Stimulated activated CD4-positive, alpha-beta T cell treated with anti-CD3 and anti-CD28 coated beads, TNF-alpha, amount 100 ng/mL, for 24 hours (primary cell): Measurements from ENCODE around the gene JMJD4.

Source experiments
- DNase-seq, 3 experiments: peaks; one replicate each; pipeline ENCODE4 v3.0.0-alpha.2; 2020; ENCODE audit warnings: low read depth in 3 of 3

Gene JMJD4, protein sequence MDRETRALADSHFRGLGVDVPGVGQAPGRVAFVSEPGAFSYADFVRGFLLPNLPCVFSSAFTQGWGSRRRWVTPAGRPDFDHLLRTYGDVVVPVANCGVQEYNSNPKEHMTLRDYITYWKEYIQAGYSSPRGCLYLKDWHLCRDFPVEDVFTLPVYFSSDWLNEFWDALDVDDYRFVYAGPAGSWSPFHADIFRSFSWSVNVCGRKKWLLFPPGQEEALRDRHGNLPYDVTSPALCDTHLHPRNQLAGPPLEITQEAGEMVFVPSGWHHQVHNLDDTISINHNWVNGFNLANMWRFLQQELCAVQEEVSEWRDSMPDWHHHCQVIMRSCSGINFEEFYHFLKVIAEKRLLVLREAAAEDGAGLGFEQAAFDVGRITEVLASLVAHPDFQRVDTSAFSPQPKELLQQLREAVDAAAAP

DNA sequence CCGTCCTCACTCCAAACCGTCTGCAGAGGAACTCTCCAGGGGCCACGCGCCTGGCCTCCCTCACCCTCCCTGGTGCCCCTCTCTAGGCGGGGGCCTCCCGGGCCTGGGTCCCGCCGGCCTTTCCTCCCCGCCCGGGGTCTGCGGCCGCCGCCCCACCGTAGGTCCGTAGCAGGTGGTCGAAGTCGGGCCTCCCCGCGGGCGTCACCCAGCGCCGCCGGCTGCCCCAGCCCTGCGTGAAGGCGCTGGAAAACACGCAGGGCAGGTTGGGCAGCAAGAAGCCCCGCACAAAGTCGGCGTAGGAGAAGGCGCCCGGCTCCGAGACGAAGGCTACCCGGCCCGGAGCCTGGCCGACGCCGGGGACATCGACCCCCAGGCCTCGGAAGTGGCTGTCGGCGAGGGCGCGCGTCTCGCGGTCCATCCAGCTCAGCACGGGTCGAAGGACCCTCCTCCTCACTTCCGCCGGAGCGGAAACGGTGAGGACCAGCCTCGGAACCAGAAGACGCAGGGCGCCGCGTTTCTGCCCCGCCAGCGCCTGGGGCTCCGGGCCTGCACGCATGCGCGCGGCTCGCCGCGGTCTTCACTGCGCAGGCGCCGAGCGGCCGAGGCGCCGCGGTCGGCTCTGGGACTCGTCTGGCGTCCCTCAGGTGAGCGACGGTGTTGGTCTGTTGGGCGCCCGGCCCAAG, at the start of gene JMJD4, which contains the start of gene SNAP47:
JMJD4 (minus strand) TSS at position 447 of the 683 bp plus-strand sequence; CDS start at position 418, 29 bp downstream.
SNAP47 (plus strand) TSS at position 580 of the 683 bp plus-strand sequence. CDS start 12,302 bp downstream, outside the sequence.
- peak; percentile 86 to 92 (median 87) for DNase-seq

GRCh38 chr1:227782226-227782625, 47.1 kb upstream of the JMJD4 start:
- DNase-seq, result no peak

GRCh38 chr1:227781314-227781930, 46.3 kb upstream of the JMJD4 start:
- no peak for DNase-seq

GRCh38 chr1:227780101-227781044, 45.3 kb upstream of the JMJD4 start:
- DNase-seq, result no peak

GRCh38 chr1:227779685-227780084, 44.6 kb upstream of the JMJD4 start:
- DNase-seq, result no peak

DNA sequence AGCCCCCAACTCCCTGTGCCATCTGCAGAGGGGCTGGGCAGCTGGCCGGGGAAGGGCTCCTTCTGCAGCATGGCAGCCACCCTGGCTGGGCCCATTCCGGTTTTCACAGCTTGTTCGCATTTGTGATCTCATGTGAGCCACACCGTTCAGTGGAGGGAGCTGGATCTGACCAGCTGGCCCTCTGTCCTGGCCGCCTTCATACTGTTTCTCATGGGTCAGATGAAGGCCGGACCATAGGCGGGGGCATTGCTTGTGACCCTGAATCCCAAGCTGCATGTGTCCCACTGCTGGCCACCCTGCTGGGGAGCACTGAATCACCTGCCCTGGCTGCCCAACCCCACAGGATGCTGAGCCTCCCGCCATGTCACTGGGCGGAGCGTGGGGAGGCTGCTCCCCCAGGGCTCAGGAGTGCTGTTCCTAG, 43.9 kb upstream of the JMJD4 start:
- no peak for DNase-seq

DNA sequence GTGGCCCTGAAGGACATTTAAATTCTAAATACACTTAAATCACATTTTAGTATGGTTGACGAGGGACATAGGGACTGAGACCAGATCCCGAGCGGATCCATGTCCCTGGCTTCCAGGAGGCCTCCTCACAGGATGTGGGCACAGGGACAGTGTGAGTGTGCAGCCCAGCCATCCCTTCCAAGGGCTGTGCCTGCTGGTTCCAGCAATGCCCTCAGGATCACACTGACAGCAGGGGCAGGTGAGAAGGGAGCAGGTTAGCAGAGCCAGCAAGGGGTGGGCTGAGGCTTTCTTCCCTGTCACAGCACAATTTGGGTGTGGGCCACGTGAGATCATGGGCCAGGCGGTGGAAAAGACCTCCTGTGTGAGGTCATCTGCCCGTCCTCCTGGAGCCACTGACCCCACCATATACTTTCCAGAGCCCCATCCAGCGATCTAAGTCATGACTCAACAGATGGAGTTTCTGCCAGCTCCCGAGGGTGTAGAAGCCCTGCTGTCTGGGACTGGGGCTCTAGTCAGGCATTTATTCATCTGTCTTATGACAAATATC, 43.4 kb upstream of the JMJD4 start:
- no peak for DNase-seq

GRCh38 chr1:227777646-227778045, 42.5 kb upstream of the JMJD4 start:
- no peak for DNase-seq

DNA sequence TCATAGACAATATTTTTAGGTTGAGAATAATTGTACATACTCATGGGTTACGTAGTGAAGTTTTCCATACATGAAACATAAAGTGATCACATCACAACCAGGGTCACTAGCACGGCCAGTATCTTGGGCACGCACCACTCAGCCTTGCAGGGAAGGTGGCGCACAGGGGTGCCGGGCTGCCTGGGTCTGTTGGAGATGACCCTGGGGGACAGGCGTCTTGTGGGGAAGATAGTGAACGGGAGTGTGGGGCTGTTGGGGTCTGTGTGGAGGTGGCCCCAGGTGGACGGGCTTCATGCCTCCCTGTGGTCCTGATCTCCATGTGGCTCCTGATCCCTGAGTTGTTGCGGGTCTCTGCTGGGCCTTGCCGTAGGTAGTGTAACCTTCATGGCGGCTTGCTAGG, 42.1 kb upstream of the JMJD4 start:
- no peak for DNase-seq

DNA sequence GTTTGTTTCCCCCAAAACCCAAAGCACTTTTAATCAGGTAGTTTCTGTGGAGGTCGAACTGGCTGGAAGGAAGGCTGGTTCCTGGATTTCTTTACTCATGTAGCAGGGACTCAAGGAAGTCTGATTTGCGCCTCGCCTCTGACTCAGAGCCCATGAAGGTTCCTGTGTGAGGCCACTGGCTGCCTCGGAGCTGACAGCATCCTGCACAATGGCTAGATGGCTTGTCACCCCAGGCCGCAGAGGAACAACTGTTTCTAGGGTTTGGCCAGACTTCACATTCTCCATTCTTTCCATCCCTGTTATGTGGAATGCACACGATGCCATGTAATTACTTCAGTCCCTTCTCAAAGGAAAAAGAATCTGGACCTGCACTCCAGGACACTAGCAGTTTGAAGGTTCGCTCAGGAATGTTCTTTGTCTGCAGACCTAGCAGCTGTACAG, 41.2 kb upstream of the JMJD4 start:
- no peak for DNase-seq

DNA sequence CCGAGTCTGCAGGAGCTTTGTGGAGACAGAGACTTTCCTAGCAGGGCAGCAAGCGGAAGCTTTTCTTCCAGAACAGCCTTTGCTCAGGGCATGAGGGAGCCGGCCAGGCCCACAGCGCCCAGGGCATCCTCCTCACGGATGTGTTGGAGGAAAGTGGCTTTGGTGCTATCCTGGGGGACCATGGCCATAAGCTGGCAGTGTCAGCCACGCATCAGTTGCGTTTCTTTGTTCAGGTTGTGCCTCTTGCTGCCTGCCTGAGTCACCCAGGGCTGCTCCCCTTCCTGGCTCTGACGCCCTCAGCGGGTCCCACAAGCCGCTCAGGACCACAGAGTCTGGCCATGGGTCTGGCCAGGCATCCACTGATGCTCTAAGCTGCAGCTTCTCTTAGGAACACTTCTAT, 40.7 kb upstream of the JMJD4 start:
- DNase-seq, result no peak

DNA sequence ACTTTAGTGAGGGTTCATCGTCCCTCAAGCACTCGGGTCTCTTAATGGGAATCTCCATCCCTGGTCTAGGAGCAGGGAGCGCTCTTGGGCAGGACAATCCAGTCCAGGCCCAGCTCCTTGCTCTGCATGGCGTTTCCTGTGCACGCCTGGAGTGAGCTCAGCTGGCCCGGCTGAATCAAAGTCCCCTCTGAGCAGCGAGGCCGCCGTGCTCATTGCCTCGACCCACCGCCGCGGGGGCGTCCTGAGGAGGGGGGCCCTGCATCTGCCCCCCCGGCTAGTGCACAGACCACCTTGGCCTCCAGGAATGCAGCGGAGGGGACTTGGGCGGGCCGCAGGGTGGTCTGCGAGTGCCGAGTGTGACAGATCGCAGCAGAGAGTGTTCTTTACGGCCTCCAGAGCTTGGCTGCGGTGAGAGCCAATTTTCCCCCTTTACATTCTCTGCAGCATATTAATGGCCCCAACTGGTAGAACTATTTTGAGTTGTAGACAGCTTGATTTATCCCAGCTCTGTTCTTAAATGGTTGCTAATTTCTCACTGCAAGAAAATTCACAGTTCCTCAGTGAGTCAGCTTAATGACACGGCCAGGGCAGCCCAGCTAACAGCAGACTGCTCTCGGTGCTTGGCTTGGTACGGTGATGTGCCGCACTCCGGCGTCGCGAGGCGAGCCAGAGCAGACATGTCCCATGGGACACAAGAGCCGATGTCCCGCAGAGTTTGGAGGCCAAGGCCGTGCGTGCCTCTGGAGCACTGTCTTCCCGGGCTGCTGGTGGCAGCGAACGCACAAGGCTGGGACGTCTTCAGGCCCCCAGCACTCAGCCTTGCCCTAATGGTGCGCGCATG, 39.9 kb upstream of the JMJD4 start:
- no peak for DNase-seq

GRCh38 chr1:227774051-227774731, 39.1 kb upstream of the JMJD4 start:
- DNase-seq, result no peak

DNA sequence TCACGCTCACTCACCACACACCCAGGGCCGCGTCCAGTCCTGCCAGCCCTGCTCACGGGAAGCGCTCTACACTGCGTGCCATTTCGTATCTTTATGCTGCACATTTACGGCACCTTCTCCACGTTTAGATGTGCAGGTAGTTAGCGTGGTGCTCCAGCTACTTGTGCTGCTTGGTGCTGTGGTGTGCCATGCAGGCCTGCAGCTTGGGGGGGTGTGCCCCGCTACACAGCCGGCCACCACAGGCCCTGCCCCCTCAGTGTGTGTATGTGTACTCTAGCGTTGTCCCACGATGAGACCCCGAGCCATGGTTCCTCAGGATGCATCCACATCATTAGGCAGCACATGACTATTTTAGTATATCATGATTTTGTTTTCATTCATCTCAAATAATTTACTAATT, 38.5 kb upstream of the JMJD4 start:
- no peak for DNase-seq

- DNase-seq, result no peak
Measured at GRCh38 chr1:227771771-227772170, 36.7 kb upstream of the JMJD4 start.

- no peak for DNase-seq
Measured at GRCh38 chr1:227771326-227771725, 36.2 kb upstream of the JMJD4 start.

GRCh38 chr1:227770812-227771211, 35.7 kb upstream of the JMJD4 start:
- DNase-seq, result no peak

- no peak for DNase-seq
Measured at GRCh38 chr1:227769936-227770494, 34.9 kb upstream of the JMJD4 start.
